Liver (tissue), 3 donors: ENCODE data around the gene RCOR2.

ENCODE experiments used
- GABPA ChIP-seq, 2 donors: IDR thresholded peaks in 1 of 2; conservative IDR thresholded peaks in 1 of 2; 2 replicates each; pipeline ENCODE4 v1.6.1; 2016; ENCODE audit warnings: antibody characterized with exemption in 2 of 2, mild to moderate bottlenecking in 1 of 2, moderate library complexity in 1 of 2
- TF ChIP-seq, protein P1 (sequence below): IDR thresholded peaks from 2 replicates; pipeline ENCODE4 v1.6.1; 2016; ENCODE audit warnings: antibody characterized with exemption
- TF ChIP-seq, protein P2 (sequence below): fragments of 150-350 bp; IDR thresholded peaks from 2 replicates; pipeline ENCODE4 v1.5.1; 2017; ENCODE audit warnings: improper control_type of control experiment, low read depth, low read length; ENCODE audit not compliant: missing input control
- TF ChIP-seq, protein P3 (sequence below): IDR thresholded peaks from 2 replicates; pipeline ENCODE4 v1.6.1; 2016; ENCODE audit warnings: antibody characterized with exemption
- donor health status: healthy.
- donor health status: healthy.

DNA sequence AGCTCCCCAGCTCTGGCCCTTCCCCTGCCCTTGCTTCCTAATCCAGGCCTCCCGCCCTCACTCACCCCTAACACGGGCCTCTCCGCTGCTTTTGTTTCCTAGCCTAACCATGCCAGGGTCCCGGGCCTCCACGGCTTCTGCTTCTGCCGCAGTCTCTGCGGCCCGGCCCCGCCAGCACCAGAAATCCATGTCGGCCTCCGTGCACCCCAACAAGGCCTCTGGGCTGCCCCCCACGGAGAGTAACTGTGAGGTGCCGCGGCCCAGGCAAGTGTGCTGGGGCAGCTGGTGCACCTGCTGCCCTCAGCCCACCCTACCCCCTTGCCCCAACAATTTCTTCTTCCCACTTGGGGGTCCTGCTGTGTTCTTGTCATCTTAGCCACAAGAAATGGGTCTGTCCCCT, 13.1 kb downstream of the RCOR2 start:
- no peak for TF ChIP-seq GABPA (IDR thresholded peaks at IDR 0.05 in 1 of 2, conservative IDR thresholded peaks at IDR 0.05 in 1 of 2)
- TF ChIP-seq, protein P1, sequence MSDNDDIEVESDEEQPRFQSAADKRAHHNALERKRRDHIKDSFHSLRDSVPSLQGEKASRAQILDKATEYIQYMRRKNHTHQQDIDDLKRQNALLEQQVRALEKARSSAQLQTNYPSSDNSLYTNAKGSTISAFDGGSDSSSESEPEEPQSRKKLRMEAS, result no peak
- TF ChIP-seq, protein P2, sequence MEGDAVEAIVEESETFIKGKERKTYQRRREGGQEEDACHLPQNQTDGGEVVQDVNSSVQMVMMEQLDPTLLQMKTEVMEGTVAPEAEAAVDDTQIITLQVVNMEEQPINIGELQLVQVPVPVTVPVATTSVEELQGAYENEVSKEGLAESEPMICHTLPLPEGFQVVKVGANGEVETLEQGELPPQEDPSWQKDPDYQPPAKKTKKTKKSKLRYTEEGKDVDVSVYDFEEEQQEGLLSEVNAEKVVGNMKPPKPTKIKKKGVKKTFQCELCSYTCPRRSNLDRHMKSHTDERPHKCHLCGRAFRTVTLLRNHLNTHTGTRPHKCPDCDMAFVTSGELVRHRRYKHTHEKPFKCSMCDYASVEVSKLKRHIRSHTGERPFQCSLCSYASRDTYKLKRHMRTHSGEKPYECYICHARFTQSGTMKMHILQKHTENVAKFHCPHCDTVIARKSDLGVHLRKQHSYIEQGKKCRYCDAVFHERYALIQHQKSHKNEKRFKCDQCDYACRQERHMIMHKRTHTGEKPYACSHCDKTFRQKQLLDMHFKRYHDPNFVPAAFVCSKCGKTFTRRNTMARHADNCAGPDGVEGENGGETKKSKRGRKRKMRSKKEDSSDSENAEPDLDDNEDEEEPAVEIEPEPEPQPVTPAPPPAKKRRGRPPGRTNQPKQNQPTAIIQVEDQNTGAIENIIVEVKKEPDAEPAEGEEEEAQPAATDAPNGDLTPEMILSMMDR, result no peak
- TF ChIP-seq, protein P3, sequence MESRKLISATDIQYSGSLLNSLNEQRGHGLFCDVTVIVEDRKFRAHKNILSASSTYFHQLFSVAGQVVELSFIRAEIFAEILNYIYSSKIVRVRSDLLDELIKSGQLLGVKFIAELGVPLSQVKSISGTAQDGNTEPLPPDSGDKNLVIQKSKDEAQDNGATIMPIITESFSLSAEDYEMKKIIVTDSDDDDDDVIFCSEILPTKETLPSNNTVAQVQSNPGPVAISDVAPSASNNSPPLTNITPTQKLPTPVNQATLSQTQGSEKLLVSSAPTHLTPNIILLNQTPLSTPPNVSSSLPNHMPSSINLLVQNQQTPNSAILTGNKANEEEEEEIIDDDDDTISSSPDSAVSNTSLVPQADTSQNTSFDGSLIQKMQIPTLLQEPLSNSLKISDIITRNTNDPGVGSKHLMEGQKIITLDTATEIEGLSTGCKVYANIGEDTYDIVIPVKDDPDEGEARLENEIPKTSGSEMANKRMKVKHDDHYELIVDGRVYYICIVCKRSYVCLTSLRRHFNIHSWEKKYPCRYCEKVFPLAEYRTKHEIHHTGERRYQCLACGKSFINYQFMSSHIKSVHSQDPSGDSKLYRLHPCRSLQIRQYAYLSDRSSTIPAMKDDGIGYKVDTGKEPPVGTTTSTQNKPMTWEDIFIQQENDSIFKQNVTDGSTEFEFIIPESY, result no peak
